Prostate gland (tissue), 2 donors: Measurements from ENCODE around the gene FECH.

ENCODE experiments used
- CTCF ChIP-seq, 4 experiments: fragments of 200-600 bp in 2 of 4; fragments of 450-650 bp in 2 of 4; sonication (generic) in 2 of 4; IDR thresholded peaks; 1 replicate in 3 of 4; 2 replicates in 1 of 4; pipeline ENCODE4 v1.5.1; 2016 to 2019; ENCODE audit warnings: antibody characterized with exemption in 4 of 4, mild to moderate bottlenecking in 2 of 4, moderate library complexity in 2 of 4
- POLR2A ChIP-seq: fragments of 450-650 bp; IDR thresholded peaks from one replicate; pipeline ENCODE4 v1.6.1; 2016; ENCODE audit warnings: antibody characterized with exemption, mild to moderate bottlenecking

DNA sequence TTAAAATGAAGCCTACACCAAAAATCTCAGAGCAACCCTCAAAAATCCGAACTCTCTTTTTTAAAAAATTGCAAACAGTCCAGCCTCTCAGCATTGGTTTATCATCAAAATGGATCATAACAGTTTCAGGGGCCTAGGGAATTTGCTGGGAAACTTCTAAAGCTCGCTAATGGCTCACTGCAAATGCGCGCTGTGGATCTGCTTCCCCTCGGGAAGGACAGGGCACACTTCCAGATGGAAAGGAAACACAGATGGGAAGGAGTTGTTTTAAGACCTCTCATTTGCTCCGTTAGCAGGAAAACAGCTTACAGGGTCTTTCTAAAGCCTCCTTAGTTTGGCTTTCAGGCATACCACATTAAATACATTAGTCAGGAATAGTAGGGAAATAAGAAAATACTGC is 27.2 kb downstream of the FECH start:
- TF ChIP-seq CTCF (IDR thresholded peaks at IDR 0.05) (no peak), POLR2A (no peak)
